Measurements from ENCODE around the gene ZBTB34. TPM values are rescaled to one million over a fixed set of nuclear protein-coding genes. Genes with fewer than 3 reads are reported as not detected.

ZBTB34 gene
- total and polyA plus RNA-seq, 7 donors: 2.0 to 7.3 (median 4.6) TPM

- Histone ChIP-seq H3K4me3 (peak overlapping the region; percentile 97), H3K4me1 (peaks cover 59% of the 10 kb centered on the region), H3K27ac (peak overlapping the region; percentile 98), H3K36me3 (ENCODE audit: insufficient read depth in 1 of 2, low read depth in 1 of 2) (peaks cover 3 to 9% of the 10 kb centered on the region in 2 donors), H3K27me3 (ENCODE audit: insufficient read depth in 3 of 3, low read length in 2 of 3) (no peaks in the 10 kb centered on the region), H3K9me3 (no peaks in the 10 kb centered on the region)
- ATAC-seq (peak in 1 of 4 donors; percentile 32), DNase-seq (no peak)
- TF ChIP-seq CTCF (IDR thresholded peaks at IDR 0.05): no peak
- 34 to 36% (median 34%) methylated on average over 11 of the region's 11 CpGs for WGBS, 3 donors
- intact Hi-C loops (cut with DNase I): loop anchor here in 1 of 2 donors (5.0 kb wide), 1 partner anchor 50 kb away; the partner anchor contains the start of gene RALGPS1
These were observed 1.8 kb downstream of the ZBTB34 start for GRCh38 chr9:126862104-126862761.

- H3K27ac ChIP-seq: peak overlapping the region; percentile 44
- H3K4me1 ChIP-seq: peaks cover 79% of the 10 kb centered on the region
These were observed 4.3 kb downstream of the ZBTB34 start for GRCh38 chr9:126864771-126865170.

GRCh38 chr9:126869368-126869767 is 8.9 kb downstream of the ZBTB34 start:
- intact Hi-C loops (cut with DNase I): no loop called here
- WGBS, 3 donors: 55 to 83% (median 62%) methylated on average over 7 of the region's 7 CpGs

More at GRCh38 chr9:126864771-126865170, 4.3 kb downstream of the ZBTB34 start:
- no peaks in the 10 kb centered on the region for H3K27me3 ChIP-seq (ENCODE audit: insufficient read depth in 3 of 3, low read length in 2 of 3)
- TF ChIP-seq CTCF (IDR thresholded peaks at IDR 0.05): no peak
- no peak for DNase-seq
- H3K9me3 ChIP-seq: no peaks in the 10 kb centered on the region
- no peak for ATAC-seq
- H3K36me3 ChIP-seq (ENCODE audit: insufficient read depth in 1 of 2, low read depth in 1 of 2): peaks cover 5 to 9% of the 10 kb centered on the region in 2 donors
- WGBS, 3 donors: 44 to 48% (median 47%) methylated on average over 2 of the region's 2 CpGs
- intact Hi-C loops (cut with DNase I): loop anchor here in 1 of 2 donors (5.0 kb wide), 1 partner anchor 48 kb away; the partner anchor contains the start of gene RALGPS1
- H3K4me3 ChIP-seq: no peak overlapping the region

GRCh38 chr9:126872516-126872915 is 12.1 kb downstream of the ZBTB34 start:
- DNase-seq: no peak
- H3K27ac ChIP-seq: peak overlapping the region; percentile 19
- H3K4me3 ChIP-seq: no peak overlapping the region
- H3K4me1 ChIP-seq: peaks cover 42% of the 10 kb centered on the region
- intact Hi-C loops (cut with DNase I): no loop called here
- no peak for ATAC-seq
- 73 to 81% (median 75%) methylated on average over 4 of the region's 4 CpGs for WGBS, 3 donors
- peaks cover 0 to 3% of the 10 kb centered on the region in 2 donors for H3K36me3 ChIP-seq (ENCODE audit: insufficient read depth in 1 of 2, low read depth in 1 of 2)
- no peaks in the 10 kb centered on the region for H3K27me3 ChIP-seq (ENCODE audit: insufficient read depth in 3 of 3, low read length in 2 of 3)
- no peak for TF ChIP-seq CTCF (IDR thresholded peaks at IDR 0.05)
- no peaks in the 10 kb centered on the region for H3K9me3 ChIP-seq

More at GRCh38 chr9:126869368-126869767, 8.9 kb downstream of the ZBTB34 start:
- no peaks in the 10 kb centered on the region for H3K27me3 ChIP-seq (ENCODE audit: insufficient read depth in 3 of 3, low read length in 2 of 3)
- no peaks in the 10 kb centered on the region for H3K9me3 ChIP-seq
- no peak overlapping the region for H3K4me3 ChIP-seq
- no peak for TF ChIP-seq CTCF (IDR thresholded peaks at IDR 0.05)
- peaks cover 52% of the 10 kb centered on the region for H3K4me1 ChIP-seq
- peaks cover under 1 to 3% of the 10 kb centered on the region in 2 donors for H3K36me3 ChIP-seq (ENCODE audit: insufficient read depth in 1 of 2, low read depth in 1 of 2)
- DNase-seq (no peak), ATAC-seq (peak; percentile 21 to 65 (median 48))
- no peak overlapping the region for H3K27ac ChIP-seq

Measured in psoas muscle (tissue), 8 donors.